Astrocyte (in vitro differentiated cells and primary cell): Measurements from ENCODE around the gene AFG1L. TPM values are rescaled to one million over a fixed set of nuclear protein-coding genes. Genes with fewer than 3 reads are reported as not detected.
A peak's percentile ranks its signal among the peaks of the same experiment; 100 is the strongest.

Experiments used
- DNase-seq: peaks from one replicate; pipeline ENCODE4 v3.0.0-alpha.2; 2010; ENCODE audit warnings: low read depth
- FAIRE-seq: peaks from 2 replicates; lab custom pipeline; 2011; peaks lifted over from hg19 to GRCh38; lab: Jason Lieb, UNC
- H2AFZ ChIP-seq: 2 replicates; pipeline ENCODE4 v1.6.0; 2012; ENCODE audit warnings: low read depth, low read length, inconsistent platforms
- H3K27ac ChIP-seq: 2 replicates; pipeline ENCODE4 v1.5.1; 2011; ENCODE audit warnings: low read depth, low read length, inconsistent platforms
- H3K27me3 ChIP-seq: 2 replicates; pipeline ENCODE4 v1.6.0; 2011; ENCODE audit warnings: low read length, inconsistent platforms; ENCODE audit not compliant: insufficient read depth
- H3K36me3 ChIP-seq: 2 replicates; pipeline ENCODE4 v1.5.1; 2011; ENCODE audit warnings: low read length, inconsistent platforms; ENCODE audit not compliant: insufficient read depth
- H3K4me1 ChIP-seq: 2 replicates; pipeline ENCODE4 v1.5.1; 2011; ENCODE audit warnings: low read length, inconsistent platforms; ENCODE audit not compliant: insufficient read depth
- H3K4me2 ChIP-seq: 2 replicates; pipeline ENCODE4 v1.6.0; 2012; ENCODE audit warnings: low read length, inconsistent platforms
- H3K4me3 ChIP-seq: 2 replicates; pipeline ENCODE4 v1.5.1; 2011; ENCODE audit warnings: low read depth, mild to moderate bottlenecking, low read length, inconsistent platforms; ENCODE audit not compliant: insufficient read depth
- H3K79me2 ChIP-seq: 2 replicates; pipeline ENCODE4 v1.6.0; 2012; ENCODE audit warnings: mild to moderate bottlenecking, low read length, inconsistent platforms; ENCODE audit not compliant: insufficient read depth
- H3K9ac ChIP-seq: 2 replicates; pipeline ENCODE4 v1.6.0; 2012; ENCODE audit warnings: mild to moderate bottlenecking, low read length, inconsistent platforms
- H3K9me3 ChIP-seq: 2 replicates; pipeline ENCODE4 v1.5.1; 2012; ENCODE audit warnings: low read depth, mild to moderate bottlenecking, low read length, inconsistent platforms; ENCODE audit not compliant: insufficient read depth
- H4K20me1 ChIP-seq: 2 replicates; pipeline ENCODE4 v1.6.0; 2012; ENCODE audit warnings: low read length, inconsistent platforms; ENCODE audit not compliant: insufficient read depth
- H3K27ac Mint-ChIP-seq: one replicate; pipeline ENCODE4 v1.8.0; 2021; ENCODE audit warnings: mild to moderate bottlenecking, mixed read lengths; ENCODE audit not compliant: unreplicated experiment
- H3K27me3 Mint-ChIP-seq: one replicate; pipeline ENCODE4 v1.8.0; 2021; ENCODE audit warnings: low read depth, mixed read lengths; ENCODE audit not compliant: unreplicated experiment
- H3K36me3 Mint-ChIP-seq: one replicate; pipeline ENCODE4 v1.8.0; 2021; ENCODE audit warnings: low read depth, mixed read lengths; ENCODE audit not compliant: unreplicated experiment
- H3K4me1 Mint-ChIP-seq: one replicate; pipeline ENCODE4 v1.8.0; 2021; ENCODE audit warnings: low read depth, mixed read lengths; ENCODE audit not compliant: unreplicated experiment
- H3K4me3 Mint-ChIP-seq: one replicate; pipeline ENCODE4 v1.8.0; 2021; ENCODE audit warnings: mild to moderate bottlenecking, moderate library complexity, mixed read lengths; ENCODE audit not compliant: unreplicated experiment
- H3K9me3 Mint-ChIP-seq: one replicate; pipeline ENCODE4 v1.8.0; 2021; ENCODE audit warnings: mild to moderate bottlenecking, mixed read lengths; ENCODE audit not compliant: unreplicated experiment
- EZH2 ChIP-seq: IDR thresholded peaks from 2 replicates; pipeline ENCODE4 v1.6.1; 2012; ENCODE audit warnings: mild to moderate bottlenecking, low read length, inconsistent platforms; ENCODE audit not compliant: insufficient read depth
- total RNA-seq: library from RNA; stranded (reverse); gene quantifications from 2 replicates; pipeline ENCODE4 v1.2.1, GENCODE V29; 2021
- TF ChIP-seq, protein P1 (sequence below): IDR thresholded peaks from 2 replicates; pipeline ENCODE4 v1.5.1; 2011; ENCODE audit warnings: low read depth, mild to moderate bottlenecking, inconsistent platforms, low read length, moderate library complexity; ENCODE audit not compliant: insufficient read depth

AFG1L gene
- total RNA-seq, 1 donor from 2014 or later = 7.9 TPM

DNA sequence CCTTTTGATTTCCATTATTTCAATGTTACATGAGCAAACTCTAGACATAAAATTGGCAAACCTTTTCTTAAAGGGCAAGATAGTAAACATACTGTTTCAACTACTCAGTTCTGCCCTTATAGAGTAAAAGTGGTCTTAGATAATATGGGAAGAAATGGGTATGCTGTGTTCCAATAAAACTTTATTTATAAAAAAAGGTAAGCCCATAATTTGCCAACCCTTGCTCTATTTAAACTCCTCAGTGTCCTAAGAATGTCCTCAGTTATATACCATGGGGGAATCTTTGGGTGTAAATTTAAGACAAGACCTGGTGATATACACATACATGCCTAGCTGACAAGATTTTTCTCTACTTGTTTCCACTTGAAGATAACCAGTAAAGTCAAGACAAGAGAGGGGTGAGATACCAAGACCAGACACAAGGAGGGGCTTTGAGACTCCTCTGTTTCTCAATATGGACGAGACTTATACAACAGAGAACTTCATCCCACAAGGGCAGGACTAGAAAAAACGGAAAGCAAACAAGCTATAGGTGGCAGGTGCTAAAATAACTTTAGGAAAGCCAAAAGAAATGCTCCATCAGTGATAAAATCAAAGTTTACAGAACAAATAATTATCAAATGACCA, 44.5 kb upstream of the AFG1L start:
- Mint-ChIP-seq H3K27me3 (no peaks in the 10 kb centered on the region), H3K4me3 (no peak overlapping the region), H3K9me3 (peaks cover 2% of the 10 kb centered on the region), H3K36me3 (peaks cover 13% of the 10 kb centered on the region), H3K4me1 (peaks cover 11% of the 10 kb centered on the region), H3K27ac (no peak overlapping the region)
- FAIRE-seq (no peak), DNase-seq (no peak)
- Histone ChIP-seq H3K9ac (no peak overlapping the region), H3K27ac (no peak overlapping the region), H3K4me2 (no peak overlapping the region), H3K9me3 (no peaks in the 10 kb centered on the region), H3K4me3 (no peak overlapping the region), H4K20me1 (peaks cover 88% of the 10 kb centered on the region), H3K4me1 (no peaks in the 10 kb centered on the region), H3K36me3 (peaks cover 4% of the 10 kb centered on the region), H3K79me2 (peaks cover 88% of the 10 kb centered on the region), H2AFZ (no peak overlapping the region), H3K27me3 (no peaks in the 10 kb centered on the region)
- TF ChIP-seq EZH2 = no peak
- TF ChIP-seq, protein P1, sequence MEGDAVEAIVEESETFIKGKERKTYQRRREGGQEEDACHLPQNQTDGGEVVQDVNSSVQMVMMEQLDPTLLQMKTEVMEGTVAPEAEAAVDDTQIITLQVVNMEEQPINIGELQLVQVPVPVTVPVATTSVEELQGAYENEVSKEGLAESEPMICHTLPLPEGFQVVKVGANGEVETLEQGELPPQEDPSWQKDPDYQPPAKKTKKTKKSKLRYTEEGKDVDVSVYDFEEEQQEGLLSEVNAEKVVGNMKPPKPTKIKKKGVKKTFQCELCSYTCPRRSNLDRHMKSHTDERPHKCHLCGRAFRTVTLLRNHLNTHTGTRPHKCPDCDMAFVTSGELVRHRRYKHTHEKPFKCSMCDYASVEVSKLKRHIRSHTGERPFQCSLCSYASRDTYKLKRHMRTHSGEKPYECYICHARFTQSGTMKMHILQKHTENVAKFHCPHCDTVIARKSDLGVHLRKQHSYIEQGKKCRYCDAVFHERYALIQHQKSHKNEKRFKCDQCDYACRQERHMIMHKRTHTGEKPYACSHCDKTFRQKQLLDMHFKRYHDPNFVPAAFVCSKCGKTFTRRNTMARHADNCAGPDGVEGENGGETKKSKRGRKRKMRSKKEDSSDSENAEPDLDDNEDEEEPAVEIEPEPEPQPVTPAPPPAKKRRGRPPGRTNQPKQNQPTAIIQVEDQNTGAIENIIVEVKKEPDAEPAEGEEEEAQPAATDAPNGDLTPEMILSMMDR = peak; percentile 25

DNA sequence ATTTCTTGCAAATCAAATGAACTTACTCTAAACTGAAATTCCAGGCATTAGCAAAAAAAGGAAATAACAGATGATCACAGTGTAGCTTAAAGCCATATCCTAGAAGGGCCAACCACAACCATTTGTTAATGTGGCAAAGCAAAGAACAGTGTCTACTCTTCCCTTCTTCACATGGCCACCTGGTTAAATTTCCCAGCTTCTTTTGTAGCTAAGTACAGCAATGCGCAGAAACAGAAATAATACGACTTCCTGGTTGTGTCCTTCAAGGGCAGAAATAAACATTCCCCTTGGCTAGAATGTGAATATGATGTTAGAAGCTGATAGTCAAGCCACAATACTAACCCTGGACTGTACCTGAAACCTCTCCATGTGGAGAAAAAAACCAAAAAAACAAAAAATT, 43.6 kb upstream of the AFG1L start:
- Histone ChIP-seq H3K9ac (no peak overlapping the region), H3K4me3 (no peak overlapping the region), H3K4me1 (no peaks in the 10 kb centered on the region), H3K9me3 (no peaks in the 10 kb centered on the region), H3K79me2 (peaks cover 94% of the 10 kb centered on the region), H3K27me3 (no peaks in the 10 kb centered on the region), H3K4me2 (no peak overlapping the region), H3K27ac (no peak overlapping the region), H3K36me3 (peaks cover 4% of the 10 kb centered on the region), H4K20me1 (peaks cover 95% of the 10 kb centered on the region), H2AFZ (no peak overlapping the region)
- no peak for TF ChIP-seq EZH2
- TF ChIP-seq, protein P1 = no peak
- no peak for DNase-seq
- Mint-ChIP-seq H3K9me3 (no peaks in the 10 kb centered on the region), H3K4me1 (peaks cover 11% of the 10 kb centered on the region), H3K27me3 (no peaks in the 10 kb centered on the region), H3K4me3 (no peak overlapping the region), H3K27ac (no peak overlapping the region), H3K36me3 (peaks cover 7% of the 10 kb centered on the region)
- FAIRE-seq = no peak

DNA sequence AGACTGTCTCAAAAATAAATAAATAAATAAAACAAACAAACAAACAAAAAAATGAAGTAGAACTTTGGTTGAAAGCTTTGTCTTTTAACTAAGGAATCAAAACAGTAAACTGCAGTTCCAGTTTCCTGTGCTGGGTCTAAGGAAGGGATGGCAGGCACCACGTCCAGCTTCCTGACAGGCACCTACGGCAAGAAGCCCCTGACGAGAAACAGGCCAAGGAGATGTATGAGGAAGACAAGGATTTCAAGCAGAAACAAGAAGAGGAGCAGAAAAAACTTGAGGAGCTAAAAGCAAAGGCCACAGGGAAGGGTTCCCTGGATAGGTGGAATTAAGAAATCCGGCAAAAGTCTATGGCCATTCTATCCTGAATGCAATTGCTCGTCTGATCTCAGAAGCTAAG, 42.8 kb upstream of the AFG1L start:
- H3K27ac ChIP-seq = no peak overlapping the region
- H3K27ac Mint-ChIP-seq = no peak overlapping the region
- H4K20me1 ChIP-seq = peaks cover 95% of the 10 kb centered on the region

More for the DNA sequence above, 42.8 kb upstream of the AFG1L start:
- no peak overlapping the region for H3K4me3 ChIP-seq
- no peaks in the 10 kb centered on the region for H3K9me3 Mint-ChIP-seq
- H3K27me3 ChIP-seq = no peaks in the 10 kb centered on the region
- H3K36me3 ChIP-seq = peaks cover 4% of the 10 kb centered on the region
- H3K79me2 ChIP-seq = peaks cover 96% of the 10 kb centered on the region
- DNase-seq (no peak), FAIRE-seq (no peak)
- H3K9ac ChIP-seq = no peak overlapping the region
- no peaks in the 10 kb centered on the region for H3K4me1 ChIP-seq
- peaks cover 14% of the 10 kb centered on the region for H3K4me1 Mint-ChIP-seq
- H3K4me2 ChIP-seq = no peak overlapping the region
- no peak overlapping the region for H3K4me3 Mint-ChIP-seq
- no peaks in the 10 kb centered on the region for H3K27me3 Mint-ChIP-seq
- H3K36me3 Mint-ChIP-seq = peaks cover 9% of the 10 kb centered on the region
- H3K9me3 ChIP-seq = no peaks in the 10 kb centered on the region
- TF ChIP-seq, protein P1 = no peak
- no peak for TF ChIP-seq EZH2
- no peak overlapping the region for H2AFZ ChIP-seq
